ENCODE data around the gene GABRR2. TPM values are rescaled to one million over a fixed set of nuclear protein-coding genes. Genes with fewer than 3 reads are reported as not detected.

GABRR2 gene
- total and polyA plus RNA-seq, 5 donors: 0.26 to 0.81 (median 0.38) TPM

DNA sequence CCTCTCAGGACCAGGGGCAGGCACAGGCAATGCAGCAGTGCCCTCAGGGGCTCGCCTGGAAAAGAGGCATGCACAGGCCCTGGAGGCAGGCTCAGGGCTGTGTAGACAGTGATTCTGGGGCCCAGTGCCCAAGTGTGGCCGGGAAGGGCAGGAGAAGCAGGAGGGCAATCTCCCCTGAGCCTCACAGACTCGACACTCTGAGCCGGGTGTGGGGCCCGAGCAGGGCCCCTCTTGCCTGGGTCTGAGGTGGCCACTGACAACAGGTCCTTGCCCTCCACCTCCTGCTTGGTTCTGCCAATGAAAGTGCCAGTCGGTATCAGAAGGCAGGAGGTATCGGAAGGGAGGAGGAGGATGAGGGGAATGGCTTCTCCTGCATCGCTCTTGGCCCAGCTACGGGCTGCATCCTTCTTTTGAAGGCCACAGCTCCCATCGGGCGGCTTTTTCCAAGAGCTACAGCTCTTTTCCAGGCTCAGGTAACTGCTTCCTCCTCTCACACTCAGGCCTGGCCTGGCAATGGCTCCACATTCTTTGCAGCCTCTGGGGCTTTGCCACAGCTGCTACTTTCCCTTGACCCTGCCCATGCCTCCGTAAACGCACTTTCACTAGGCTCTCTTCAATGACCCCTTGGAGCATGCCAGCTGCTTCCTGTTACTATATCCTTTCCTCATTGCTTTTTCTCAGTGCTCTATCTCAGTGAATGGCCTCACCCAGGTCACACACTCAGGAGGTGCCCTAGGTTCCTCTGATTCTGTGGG is 24.5 kb downstream of the GABRR2 start:
- Histone ChIP-seq H3K9me3 (ENCODE audit: control insufficient read depth, low read length) (no peaks in the 10 kb centered on the region), H3K27me3 (ENCODE audit: control insufficient read depth, insufficient read depth) (no peaks in the 10 kb centered on the region), H3K4me3 (ENCODE audit: low read length) (no peak overlapping the region), H3K4me1 (ENCODE audit: control insufficient read depth, insufficient read depth, low read length) (no peaks in the 10 kb centered on the region), H3K27ac (ENCODE audit: low read length) (no peak overlapping the region)
- intact Hi-C loops (cut with DNase I): no loop called here
- 83% methylated on average over 13 of the region's 13 CpGs for WGBS
- DNase-seq (no peak), ATAC-seq (no peak)

DNA sequence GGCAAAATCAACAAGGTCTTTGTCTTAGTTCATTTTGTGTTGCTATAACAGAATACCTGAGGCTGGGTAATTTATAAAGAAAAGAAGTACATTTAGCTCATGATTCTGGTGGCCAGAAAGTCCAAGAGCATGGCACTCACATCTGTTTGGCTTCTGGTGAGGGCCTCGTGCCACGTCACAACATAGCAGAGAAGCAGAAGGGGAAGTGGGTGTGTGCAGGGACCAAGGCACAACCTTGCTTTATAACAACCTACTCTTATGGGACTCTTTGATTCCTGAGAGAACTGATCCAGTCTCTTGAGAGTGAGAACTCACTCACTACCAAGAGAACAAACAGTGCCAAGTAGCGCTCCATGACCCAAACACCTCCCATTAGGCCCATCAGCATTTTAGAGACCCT is 25.4 kb downstream of the GABRR2 start:
- H3K27me3 ChIP-seq (ENCODE audit: control insufficient read depth, insufficient read depth): no peaks in the 10 kb centered on the region
- intact Hi-C loops (cut with DNase I): no loop called here
- 86% methylated on average over 3 of the region's 3 CpGs for WGBS
- ATAC-seq (no peak), DNase-seq (no peak)
- H3K9me3 ChIP-seq (ENCODE audit: control insufficient read depth, low read length): no peaks in the 10 kb centered on the region
- H3K27ac ChIP-seq (ENCODE audit: low read length): no peak overlapping the region
- H3K4me3 ChIP-seq (ENCODE audit: low read length): no peak overlapping the region
- no peaks in the 10 kb centered on the region for H3K4me1 ChIP-seq (ENCODE audit: control insufficient read depth, insufficient read depth, low read length)

GRCh38 chr6:89287351-89288028 is 27.6 kb downstream of the GABRR2 start:
- H3K27me3 ChIP-seq (ENCODE audit: control insufficient read depth, insufficient read depth): no peaks in the 10 kb centered on the region
- H3K9me3 ChIP-seq (ENCODE audit: control insufficient read depth, low read length): no peaks in the 10 kb centered on the region
- no peak overlapping the region for H3K4me3 ChIP-seq (ENCODE audit: low read length)
- no peak overlapping the region for H3K27ac ChIP-seq (ENCODE audit: low read length)
- WGBS: 91% methylated on average over 9 of the region's 9 CpGs
- ATAC-seq (no peak), DNase-seq (no peak)
- intact Hi-C loops (cut with DNase I): no loop called here
- no peaks in the 10 kb centered on the region for H3K4me1 ChIP-seq (ENCODE audit: control insufficient read depth, insufficient read depth, low read length)

DNA sequence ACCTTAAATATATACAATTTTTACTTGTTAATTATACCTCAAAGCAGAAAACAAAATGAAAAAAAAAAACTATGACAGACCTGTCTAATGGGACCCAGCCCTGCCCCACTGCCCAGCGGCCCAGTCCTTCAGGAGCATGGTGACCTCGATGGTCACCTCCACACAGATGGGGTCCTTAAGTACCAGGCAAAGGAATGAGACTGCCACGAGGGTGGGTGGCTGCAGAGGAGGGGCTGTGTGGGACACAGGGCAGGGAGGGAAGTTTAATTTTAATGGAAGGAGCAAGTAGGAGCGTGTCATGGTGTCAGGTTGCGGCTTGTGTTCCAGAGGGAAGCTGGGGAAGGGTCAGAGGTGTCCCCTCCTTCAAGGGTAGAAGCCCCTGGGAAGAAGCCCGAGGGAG is 28.6 kb downstream of the GABRR2 start:
- no peak for ATAC-seq
- Histone ChIP-seq H3K4me3 (ENCODE audit: low read length) (no peak overlapping the region), H3K9me3 (ENCODE audit: control insufficient read depth, low read length) (no peaks in the 10 kb centered on the region), H3K27me3 (ENCODE audit: control insufficient read depth, insufficient read depth) (no peaks in the 10 kb centered on the region), H3K27ac (ENCODE audit: low read length) (no peak overlapping the region), H3K4me1 (ENCODE audit: control insufficient read depth, insufficient read depth, low read length) (no peaks in the 10 kb centered on the region)
- WGBS: 76% methylated on average over 6 of the region's 6 CpGs
- intact Hi-C loops (cut with DNase I): no loop called here
- no peak for DNase-seq

DNA sequence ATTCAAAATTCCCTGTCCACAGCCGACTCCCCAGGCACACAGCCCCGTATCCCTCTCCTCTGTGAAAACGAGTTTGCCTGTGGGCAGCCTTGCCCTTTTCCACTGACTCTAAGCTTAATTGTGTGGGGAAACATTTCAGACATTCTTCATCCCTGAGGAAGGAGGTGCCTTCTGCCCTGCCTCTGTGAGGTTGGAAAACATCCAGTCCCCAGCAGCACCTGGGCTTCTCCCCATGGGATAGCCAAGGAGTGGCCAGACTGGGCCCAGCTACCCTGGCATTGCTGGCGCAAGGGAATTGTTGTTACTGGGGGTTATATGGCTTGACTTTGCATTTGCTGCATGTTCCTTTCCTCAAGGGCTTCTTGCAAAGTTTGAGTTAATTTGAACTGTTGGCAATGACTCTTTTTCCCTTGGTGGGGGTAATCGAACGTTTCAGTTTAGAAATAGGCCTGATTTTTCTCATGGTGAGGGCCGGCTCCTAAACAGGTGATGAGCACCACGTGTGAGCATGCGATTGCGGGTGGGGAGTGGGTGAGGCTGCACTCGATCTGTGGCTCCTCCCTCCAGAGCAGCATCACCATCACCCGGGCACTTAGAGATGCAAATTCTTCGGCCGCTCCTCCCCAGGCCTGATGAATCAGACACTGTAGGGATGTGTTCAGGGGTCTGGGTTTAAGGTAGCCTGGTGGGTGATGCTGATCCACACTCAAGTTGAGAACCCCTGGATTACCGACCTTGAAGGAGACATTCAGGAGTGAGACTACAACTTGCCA is 29.9 kb downstream of the GABRR2 start:
- Histone ChIP-seq H3K9me3 (ENCODE audit: control insufficient read depth, low read length) (no peaks in the 10 kb centered on the region), H3K4me1 (ENCODE audit: control insufficient read depth, insufficient read depth, low read length) (no peaks in the 10 kb centered on the region), H3K27ac (ENCODE audit: low read length) (no peak overlapping the region), H3K4me3 (ENCODE audit: low read length) (no peak overlapping the region), H3K27me3 (ENCODE audit: control insufficient read depth, insufficient read depth) (no peaks in the 10 kb centered on the region)
- DNase-seq: no peak
- WGBS: 85% methylated on average over 15 of the region's 15 CpGs
- ATAC-seq: no peak
- intact Hi-C loops (cut with DNase I): no loop called here

- 88% methylated on average over 3 of the region's 3 CpGs for WGBS
- no peaks in the 10 kb centered on the region for H3K27me3 ChIP-seq (ENCODE audit: control insufficient read depth, insufficient read depth)
- no peak overlapping the region for H3K4me3 ChIP-seq (ENCODE audit: low read length)
- intact Hi-C loops (cut with DNase I): no loop called here
- H3K9me3 ChIP-seq (ENCODE audit: control insufficient read depth, low read length): no peaks in the 10 kb centered on the region
- no peaks in the 10 kb centered on the region for H3K4me1 ChIP-seq (ENCODE audit: control insufficient read depth, insufficient read depth, low read length)
- no peak for ATAC-seq
- DNase-seq: no peak
- no peak overlapping the region for H3K27ac ChIP-seq (ENCODE audit: low read length)
These were observed 31.0 kb downstream of the GABRR2 start for GRCh38 chr6:89284081-89284480.

DNA sequence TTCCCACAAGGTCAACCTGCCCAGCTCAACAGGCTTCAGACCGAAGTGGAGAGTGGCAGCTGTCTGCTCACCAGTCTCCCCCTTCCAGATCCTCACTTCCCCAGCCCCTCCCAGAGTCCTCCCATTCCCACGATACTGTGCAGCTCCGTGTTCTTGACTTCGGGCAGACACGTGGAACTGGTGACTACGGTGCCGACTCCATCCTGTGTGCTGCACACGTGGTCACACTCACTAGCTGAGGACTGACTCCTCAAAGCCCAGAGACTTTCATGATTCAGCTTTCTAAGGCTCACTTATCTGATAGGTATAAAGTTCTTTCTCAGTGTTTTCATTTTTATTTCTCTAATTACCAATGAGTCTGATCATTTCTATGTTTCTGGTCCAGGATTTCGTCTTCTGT is 32.4 kb downstream of the GABRR2 start:
- Histone ChIP-seq H3K27ac (ENCODE audit: low read length) (no peak overlapping the region), H3K4me3 (ENCODE audit: low read length) (no peak overlapping the region), H3K27me3 (ENCODE audit: control insufficient read depth, insufficient read depth) (no peaks in the 10 kb centered on the region), H3K4me1 (ENCODE audit: control insufficient read depth, insufficient read depth, low read length) (no peaks in the 10 kb centered on the region), H3K9me3 (ENCODE audit: control insufficient read depth, low read length) (no peaks in the 10 kb centered on the region)
- intact Hi-C loops (cut with DNase I): no loop called here
- WGBS: 91% methylated on average over 9 of the region's 9 CpGs
- ATAC-seq (no peak), DNase-seq (no peak)

GRCh38 chr6:89281779-89282246 is 33.3 kb downstream of the GABRR2 start:
- intact Hi-C loops (cut with DNase I): no loop called here
- no peaks in the 10 kb centered on the region for H3K27me3 ChIP-seq (ENCODE audit: control insufficient read depth, insufficient read depth)
- DNase-seq: no peak
- WGBS: 65% methylated on average over 10 of the region's 10 CpGs
- H3K4me1 ChIP-seq (ENCODE audit: control insufficient read depth, insufficient read depth, low read length): no peaks in the 10 kb centered on the region
- no peak for ATAC-seq
- no peak overlapping the region for H3K27ac ChIP-seq (ENCODE audit: low read length)
- H3K4me3 ChIP-seq (ENCODE audit: low read length): no peak overlapping the region
- no peaks in the 10 kb centered on the region for H3K9me3 ChIP-seq (ENCODE audit: control insufficient read depth, low read length)

DNA sequence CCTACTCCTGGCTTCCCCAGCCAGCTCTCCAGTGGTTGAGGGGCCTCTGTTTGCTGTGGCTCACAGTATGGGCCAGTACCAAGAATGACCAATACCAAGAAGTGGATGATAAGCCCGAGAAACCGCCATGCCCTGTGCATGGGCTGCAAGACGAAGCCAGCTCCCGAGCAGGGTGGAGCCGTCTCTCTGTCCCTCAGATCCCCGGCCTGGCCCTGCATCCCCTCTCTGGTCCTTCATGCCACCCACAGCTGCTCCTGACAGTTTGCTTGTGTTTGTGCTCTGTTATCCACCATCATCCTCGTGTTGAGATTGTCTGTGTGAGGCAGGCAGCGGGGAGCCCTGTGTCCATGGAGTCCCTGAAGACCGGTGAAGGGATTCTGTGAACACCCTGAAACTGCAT is 36.1 kb downstream of the GABRR2 start:
- DNase-seq: no peak
- WGBS: 87% methylated on average over 9 of the region's 9 CpGs

DNA sequence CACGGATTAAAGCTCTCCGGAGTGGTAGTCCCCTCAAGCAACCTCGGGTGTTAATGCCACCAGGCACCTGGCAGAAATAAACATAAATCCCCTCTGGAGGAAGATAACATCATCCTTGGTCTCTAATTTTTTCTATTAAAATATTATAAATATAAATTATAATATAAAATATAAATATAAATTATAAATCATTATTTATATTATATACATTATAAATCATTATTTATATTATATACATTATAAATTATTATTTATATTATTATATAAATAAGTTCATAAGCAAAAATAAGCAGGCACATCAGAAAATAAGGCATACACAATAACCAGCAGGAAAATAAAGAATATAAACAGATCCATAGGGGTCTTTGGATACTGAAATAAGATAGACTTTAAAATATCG is 39.2 kb downstream of the GABRR2 start:
- Histone ChIP-seq H3K9me3 (ENCODE audit: control insufficient read depth, low read length) (no peaks in the 10 kb centered on the region), H3K4me1 (ENCODE audit: control insufficient read depth, insufficient read depth, low read length) (peaks cover 5% of the 10 kb centered on the region), H3K4me3 (ENCODE audit: low read length) (no peak overlapping the region), H3K27me3 (ENCODE audit: control insufficient read depth, insufficient read depth) (no peaks in the 10 kb centered on the region), H3K27ac (ENCODE audit: low read length) (no peak overlapping the region)
- intact Hi-C loops (cut with DNase I): no loop called here
- 84% methylated on average over 4 of the region's 4 CpGs for WGBS
- no peak for DNase-seq
- ATAC-seq: no peak

More for the DNA sequence above, 36.1 kb downstream of the GABRR2 start:
- Histone ChIP-seq H3K9me3 (ENCODE audit: control insufficient read depth, low read length) (no peaks in the 10 kb centered on the region), H3K27ac (ENCODE audit: low read length) (no peak overlapping the region), H3K4me3 (ENCODE audit: low read length) (no peak overlapping the region), H3K4me1 (ENCODE audit: control insufficient read depth, insufficient read depth, low read length) (no peaks in the 10 kb centered on the region), H3K27me3 (ENCODE audit: control insufficient read depth, insufficient read depth) (no peaks in the 10 kb centered on the region)
- ATAC-seq: no peak
- intact Hi-C loops (cut with DNase I): no loop called here

GRCh38 chr6:89273816-89274215 is 41.3 kb downstream of the GABRR2 start:
- DNase-seq (no peak), ATAC-seq (peak; percentile 14 to 62)
- WGBS: 66% methylated on average over 3 of the region's 3 CpGs
- no peak overlapping the region for H3K27ac ChIP-seq (ENCODE audit: low read length)
- no peaks in the 10 kb centered on the region for H3K9me3 ChIP-seq (ENCODE audit: control insufficient read depth, low read length)
- no peaks in the 10 kb centered on the region for H3K27me3 ChIP-seq (ENCODE audit: control insufficient read depth, insufficient read depth)
- intact Hi-C loops (cut with DNase I): no loop called here
- no peak overlapping the region for H3K4me3 ChIP-seq (ENCODE audit: low read length)
- H3K4me1 ChIP-seq (ENCODE audit: control insufficient read depth, insufficient read depth, low read length): peaks cover 5% of the 10 kb centered on the region

All from right cardiac atrium (tissue), 5 donors.